CMK (cell line): ENCODE results near the gene ZNF710.

Source experiments
- DNase-seq: peaks from one replicate; pipeline ENCODE4 v3.0.0-alpha.2; 2010; ENCODE audit warnings: low read depth

ZNF710 gene

DNA sequence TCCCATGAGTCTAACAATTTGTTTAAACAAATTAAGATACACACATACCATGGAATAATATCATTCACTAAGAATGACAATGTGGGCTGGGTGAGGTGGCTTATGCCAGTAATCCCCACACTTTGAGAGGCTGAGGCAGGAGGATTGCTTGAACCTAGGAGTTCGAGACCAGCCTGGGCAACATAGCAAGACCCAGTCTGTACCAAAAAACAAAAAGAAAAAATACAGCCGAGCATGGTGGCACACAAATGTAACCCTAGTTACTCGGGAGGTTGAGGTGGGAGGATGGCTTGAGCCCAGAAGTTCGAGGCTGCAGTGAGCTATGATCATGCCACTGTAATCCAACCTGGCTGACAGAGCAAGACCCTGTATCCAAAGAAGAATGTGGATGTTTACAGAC, 4.0 kb upstream of the ZNF710 start:
- no peak for DNase-seq

DNA sequence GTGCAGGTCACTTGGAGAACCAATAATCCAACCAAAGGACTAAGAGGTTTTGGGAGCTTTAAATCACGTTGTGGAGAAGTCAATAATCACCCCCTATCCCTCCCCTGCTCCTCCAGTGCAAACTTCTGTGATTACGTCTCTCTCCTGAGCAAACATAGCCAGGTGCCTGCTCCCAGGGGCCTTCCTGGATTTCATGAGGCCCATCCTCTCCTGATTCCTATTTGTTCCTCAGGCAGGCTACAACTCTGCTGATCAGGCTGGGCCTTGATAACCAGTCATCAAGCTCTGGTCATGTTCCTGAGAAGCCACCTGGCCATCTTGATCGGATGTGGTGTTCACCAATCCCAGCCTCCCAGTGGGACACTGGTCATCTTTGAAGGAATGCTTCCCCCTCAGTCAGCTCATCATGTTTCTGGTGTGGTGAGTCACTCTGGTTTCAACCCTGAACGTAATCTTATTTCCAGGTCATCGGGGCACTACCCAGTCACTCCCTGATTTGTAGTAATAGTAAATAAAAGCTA, 2.9 kb upstream of the ZNF710 start:
- no peak for DNase-seq

DNA sequence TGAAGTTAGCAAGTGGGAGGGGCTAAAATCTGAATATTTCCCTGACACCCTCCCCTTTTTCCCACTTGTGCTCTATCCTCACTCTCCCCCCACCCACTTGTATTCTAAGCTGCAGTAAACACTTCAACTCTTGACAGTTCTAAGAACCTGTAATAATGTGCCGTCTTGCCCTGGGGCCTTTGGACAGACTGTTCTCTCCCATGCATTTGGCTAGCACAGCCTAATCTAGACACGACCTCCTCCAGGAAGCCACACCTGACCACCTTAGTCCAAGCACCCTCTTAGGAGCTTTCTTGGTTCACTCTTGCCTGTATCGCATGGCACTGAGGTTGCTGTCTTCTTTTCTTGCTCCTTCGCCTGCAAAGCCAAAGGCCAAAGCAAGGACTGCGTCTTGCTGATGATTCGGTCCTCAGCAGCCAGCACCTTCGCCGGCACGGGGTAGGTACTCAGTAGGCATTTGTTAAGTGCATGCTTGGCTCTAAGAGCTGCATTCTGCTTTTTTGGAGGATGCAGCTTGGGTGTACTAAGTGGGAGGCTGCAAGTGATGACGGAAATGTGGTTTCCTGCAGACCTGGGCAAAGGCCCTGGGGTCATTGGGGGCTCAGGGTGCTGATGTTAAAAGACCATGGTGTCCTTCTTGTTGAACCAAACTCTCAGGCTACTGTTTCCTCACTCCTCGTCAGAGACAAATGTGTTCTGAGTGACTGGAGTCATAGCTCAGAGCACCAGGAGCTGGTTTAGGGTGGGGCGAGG, 2.0 kb upstream of the ZNF710 start:
- no peak for DNase-seq

DNA sequence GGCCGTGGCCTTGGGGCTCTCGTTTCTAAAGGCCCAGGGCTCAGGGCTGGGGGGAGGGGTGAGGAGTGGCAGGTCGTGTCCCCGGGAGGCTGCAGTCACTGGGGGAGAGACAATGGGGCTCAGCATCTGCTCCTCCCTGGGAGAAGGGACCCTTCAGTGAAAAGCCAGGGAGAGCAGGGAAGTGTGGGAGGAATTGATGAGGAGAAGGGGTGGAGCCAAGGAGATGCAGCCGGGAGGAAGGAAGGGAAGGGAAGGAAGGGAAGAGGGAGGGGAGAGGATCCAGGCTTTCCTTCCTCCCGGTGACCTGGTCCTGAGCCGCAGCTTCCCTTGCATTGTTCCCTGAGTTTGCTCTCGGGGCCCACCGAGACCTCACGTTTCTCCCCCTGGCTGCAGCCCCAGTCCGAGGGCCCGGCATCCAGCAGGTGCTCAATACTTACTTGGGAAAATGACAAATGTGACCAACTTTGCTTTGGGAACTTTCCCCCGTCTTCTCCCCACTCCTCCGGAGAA, 1.4 kb upstream of the ZNF710 start:
- DNase-seq = no peak

DNA sequence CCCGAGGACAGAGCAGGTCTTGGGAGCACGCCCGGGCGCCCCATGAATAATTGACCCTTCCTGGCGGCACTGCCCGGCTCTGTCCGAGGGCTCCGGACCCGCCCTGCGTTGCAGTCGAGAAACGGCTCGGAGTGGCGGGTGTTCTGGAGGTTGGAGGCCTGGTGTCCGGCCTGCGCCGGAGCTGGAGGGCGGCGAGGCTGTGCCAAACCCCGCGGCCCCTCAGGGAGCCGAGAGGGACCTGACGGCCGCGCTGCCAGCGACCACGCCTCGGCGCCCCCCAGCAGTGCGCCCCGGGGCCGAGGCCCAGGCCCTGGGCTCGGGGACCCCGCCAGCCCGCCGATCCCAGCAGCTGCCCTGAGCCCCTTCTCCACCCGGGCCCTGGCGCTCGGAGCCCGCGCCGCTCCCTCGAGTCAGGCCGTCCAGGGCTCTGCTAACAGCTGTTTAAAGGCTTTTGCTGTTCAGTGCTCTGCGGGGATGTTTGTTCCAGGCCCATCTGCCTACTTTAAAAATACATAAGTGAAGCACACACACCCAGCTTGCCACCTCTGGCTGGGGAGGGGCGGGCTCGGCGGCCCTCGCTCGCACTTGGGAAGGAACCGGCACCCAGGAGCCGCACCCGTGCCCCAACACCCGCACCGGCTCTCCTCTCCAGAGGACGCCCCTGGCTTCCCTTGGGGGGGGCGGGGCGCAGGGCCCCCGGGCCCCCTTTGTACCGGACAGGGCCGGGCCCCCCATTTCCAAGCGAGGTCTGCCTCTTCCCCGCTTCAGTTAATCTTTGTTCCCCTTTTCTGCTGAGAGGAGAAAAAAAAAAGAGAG, 730 bp upstream of the ZNF710 start:
- DNase-seq = no peak

DNA sequence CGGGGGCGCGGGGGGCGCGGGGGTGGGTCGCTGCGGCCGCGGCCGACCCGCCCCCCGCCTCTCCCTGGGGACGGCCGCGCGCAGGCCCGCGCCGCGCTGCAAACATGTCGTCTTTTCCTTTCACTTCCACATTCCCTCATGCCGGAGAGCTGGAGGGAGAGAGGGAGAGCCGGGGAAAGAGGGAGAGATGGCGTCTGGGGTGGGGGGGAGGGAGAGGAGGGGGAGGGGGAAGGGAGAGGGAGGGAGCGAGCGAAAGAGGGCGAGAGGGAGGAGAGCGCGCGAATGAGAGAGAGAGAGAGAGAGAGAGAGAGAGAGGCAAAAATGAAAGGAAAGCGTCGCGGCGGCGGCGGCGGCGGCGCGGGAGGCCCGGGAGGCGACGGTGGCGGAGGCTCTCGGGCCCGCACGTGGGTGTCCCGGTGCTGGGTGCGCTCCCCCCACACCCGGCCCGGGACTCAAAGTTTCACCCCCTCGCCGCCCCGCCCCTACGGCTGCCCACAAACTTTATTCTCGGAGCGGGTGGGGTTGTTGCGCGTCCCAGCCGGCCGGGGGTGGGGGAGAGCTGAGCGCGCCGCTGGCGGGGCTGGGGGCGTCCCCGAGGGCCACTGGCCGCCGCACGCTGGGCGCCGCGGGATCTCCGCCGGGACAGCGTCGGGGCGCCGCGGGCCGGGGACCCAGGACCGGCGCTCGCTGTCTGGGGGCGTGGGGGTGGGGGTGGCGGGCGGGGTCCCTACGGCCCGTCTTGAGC, 731 bp downstream of the ZNF710 start:
- no peak for DNase-seq

DNA sequence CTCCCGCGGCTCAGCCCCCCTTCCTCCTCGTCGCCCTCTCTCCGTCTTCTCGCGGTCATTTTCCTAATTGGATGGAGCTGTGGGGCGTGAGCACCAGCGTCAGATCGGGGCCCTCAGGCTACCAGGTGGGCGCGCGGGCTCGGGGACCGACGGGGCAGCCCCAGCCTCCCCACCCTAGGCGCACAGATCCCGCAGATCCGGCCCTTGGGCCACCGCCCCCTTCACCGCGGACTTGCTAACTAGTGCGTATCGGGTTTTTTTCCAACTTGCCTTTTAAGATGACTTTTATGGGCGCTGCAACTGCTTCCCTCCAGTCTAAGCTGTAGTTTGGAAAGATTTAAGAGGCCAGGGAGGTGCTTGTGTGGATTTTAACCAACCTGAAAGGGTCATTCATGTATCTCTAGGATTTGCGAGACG, 1.3 kb downstream of the ZNF710 start:
- DNase-seq = no peak

DNA sequence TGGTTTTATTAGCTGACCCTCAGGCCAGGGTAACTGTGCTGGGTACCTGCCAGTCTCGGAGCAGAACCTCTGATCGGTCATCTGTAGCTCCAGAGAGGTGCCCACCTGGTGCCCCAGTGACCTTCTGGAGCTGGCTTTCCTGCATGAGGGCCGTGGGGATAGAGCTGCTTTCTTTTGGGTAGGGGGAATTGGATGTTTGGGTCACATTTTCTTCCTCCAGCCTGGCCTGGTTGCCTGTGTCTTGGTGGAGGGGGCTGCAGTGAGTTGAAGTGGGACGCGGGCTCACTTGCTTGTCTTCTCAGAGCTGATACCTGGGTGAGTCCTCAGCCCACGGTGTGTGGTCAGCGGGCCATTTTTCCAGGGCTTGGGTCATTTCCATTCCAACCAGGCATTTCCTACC, 2.6 kb downstream of the ZNF710 start:
- no peak for DNase-seq

DNA sequence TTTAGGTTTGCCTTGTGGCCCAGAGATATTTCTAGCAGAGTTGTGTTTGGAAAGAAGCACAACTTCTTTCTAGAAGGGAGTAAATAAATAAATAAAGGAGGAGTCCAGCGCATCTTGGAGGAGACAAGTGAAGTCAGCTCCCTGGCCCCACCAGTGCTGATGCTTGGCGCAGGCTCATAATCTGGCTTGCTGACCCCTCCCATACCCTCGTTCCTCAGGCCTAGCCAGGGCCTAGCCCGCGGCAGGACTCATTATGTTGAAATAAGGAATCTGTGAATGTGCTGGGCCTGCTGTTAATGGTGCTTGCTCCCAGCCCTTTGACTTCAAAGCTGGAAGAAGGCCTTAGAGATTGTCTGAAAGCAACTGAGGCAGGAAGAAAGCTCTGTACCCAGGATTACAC, 3.1 kb downstream of the ZNF710 start:
- no peak for DNase-seq

DNA sequence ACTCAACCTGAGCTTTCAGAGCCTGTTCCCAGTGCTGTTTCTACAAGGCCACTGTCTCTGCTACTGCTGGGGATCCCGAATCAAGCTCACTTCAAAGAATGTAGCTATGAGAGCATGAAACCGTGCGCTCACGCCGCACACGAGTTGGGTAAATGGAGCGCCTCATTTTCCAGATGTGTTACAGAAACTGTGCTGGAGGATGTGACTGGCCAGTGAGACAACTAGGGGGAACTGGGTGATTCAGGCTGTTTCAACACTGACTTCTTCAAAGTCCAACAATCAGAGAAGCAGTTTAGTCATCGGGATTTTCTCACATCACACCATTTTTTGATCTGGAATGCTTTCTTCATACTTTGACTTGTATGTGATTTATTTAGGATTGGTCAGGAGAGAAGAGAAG, 3.5 kb downstream of the ZNF710 start:
- DNase-seq = no peak

DNA sequence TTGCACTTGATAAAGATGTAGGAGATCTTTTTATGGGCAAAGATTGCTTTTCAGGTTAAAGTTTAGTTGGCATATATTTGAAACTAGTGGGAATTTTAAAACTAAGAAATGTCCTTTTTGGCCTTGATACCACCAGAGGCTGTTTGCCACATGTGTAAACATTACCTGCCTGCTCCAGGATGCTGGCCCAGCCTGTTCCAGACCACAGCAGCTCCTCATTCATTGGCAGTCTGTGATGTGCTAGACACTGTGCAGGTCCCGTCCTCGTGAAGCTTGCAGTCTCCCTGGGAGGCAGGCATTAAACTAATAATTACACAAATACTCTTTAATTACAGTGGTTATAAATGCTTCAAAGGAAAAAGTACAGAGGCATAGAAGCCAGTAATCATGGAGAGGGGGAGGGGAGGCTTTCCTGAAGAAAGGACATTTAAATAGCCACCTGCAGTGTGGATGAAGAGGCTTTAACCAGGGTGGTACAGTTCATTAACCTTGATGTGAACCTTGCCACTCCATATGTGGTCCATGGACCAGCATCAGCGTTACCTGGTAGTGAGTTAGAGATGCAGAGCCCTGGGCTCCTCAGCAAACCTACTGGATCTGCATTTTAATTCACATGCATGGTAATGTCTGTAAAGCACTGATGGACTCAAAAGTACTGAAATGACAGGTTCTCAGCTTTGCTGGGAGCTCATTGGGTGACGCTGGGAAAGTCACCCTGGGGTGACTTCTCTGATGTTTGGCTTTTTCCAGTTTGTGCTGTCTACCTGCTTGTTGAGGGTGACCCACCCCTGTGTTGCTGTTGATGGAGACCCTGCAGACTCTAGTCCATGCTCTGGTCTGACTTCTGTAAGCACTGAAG, 5.3 kb downstream of the ZNF710 start:
- no peak for DNase-seq

DNA sequence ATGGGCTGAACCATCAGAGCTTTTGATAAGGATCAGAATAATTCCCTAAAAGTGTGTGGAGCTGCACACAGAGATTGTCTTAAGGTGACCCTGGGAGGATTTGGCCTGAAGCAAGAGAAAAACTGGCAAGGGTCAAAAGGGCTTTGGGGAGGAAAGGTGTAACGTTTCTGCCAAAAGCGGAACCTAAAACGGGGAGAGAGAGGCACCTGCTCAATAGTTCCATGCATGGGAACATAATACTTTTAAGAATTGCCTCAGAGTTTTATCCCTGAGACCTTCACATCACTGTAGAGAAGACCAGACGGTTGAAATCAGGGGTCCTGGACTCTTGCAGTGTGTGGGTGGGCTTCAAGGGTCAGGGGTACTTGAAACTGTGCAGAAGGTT, 5.9 kb downstream of the ZNF710 start:
- DNase-seq = no peak

DNA sequence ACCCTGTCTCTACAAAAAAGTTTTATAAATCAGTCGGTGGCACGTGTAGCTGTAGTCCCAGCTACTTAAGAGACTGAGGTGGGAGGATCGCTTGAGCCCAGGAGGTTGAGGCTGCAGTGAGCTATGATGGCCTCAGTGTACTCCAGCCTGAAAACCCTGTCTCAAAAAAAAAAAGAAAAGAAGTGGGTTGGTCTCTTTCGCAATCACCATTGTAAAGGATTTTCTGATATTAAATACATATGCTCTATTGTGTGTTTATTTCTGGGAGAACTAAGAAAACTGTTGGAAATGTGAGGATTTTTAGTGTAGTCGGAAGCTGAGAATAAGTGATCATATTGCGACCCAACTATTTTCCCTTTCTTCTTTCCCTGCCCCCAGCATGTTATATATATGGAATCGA, 7.5 kb downstream of the ZNF710 start:
- no peak for DNase-seq

DNA sequence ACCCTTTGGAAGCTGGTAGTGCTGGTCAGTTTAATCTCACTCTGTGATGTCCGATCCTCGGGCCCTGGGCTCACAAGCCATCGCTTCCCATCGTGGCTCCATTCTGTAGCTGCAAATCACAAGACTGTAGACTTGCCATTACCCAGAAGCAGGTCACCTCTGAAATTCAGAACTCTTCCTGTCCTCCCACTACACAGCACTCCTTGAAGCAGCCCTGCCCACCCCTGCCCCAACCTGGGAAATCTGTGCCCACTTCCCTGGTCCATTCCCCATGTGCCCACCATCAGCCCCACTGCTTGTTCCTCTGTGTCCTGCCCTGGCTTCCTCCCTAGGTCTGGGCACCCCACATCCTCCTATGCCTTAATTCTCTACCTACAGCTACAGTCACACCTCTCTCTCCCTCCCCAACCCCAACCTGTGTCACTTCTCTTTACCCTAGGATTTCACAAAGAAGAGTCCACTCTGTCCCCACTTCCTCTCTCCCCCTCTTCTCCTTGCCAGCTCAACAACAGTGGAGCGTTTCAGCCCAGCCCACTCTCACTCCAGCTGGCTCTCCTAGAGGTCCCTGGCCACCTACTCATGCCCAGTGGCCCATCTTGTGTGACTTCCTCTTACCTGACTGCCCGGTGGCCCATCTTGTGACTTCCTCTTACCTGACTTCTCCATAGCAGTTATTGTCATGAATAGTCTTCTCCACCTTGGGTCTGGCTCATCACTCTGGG, 8.3 kb downstream of the ZNF710 start:
- DNase-seq = no peak

DNA sequence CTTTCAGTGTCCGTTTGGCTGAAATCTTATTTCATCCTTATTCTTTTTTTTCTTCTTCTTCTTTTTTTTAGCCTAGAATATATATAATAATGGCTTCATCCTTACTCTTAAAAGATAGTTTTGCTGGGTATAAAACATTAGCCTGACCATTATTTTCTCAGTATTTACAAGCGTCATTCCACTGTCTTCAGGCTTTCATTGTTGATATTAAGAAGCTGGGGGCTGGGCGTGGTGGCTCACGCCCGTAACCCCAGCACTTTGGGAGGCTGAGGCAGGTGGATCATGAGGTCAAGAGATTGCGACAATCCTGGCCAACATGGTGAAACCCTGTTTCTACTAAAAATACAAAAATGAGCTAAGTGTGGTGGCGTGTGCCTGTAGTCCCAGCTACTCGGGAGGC, 10.6 kb downstream of the ZNF710 start:
- DNase-seq = no peak

DNA sequence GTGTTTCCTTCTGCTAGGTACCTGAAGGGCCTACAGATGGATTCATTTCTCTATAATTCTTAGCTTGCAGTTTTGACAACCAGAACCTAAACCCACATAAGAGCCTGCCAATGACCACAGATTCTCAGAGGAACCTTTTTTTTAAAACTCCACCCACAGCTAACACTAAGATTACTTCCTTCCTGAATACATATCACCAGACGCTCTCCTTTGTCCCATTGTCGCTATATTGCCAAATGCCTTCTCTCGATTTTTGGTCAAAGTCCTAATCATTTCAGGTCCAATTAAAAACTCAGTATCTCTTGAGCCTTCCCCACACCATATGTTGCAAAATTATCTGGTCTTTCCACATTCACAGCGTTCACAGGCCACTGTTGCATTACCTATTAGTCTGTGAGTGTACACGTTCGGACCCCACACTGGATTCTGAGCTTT, 12.4 kb downstream of the ZNF710 start:
- DNase-seq = no peak

DNA sequence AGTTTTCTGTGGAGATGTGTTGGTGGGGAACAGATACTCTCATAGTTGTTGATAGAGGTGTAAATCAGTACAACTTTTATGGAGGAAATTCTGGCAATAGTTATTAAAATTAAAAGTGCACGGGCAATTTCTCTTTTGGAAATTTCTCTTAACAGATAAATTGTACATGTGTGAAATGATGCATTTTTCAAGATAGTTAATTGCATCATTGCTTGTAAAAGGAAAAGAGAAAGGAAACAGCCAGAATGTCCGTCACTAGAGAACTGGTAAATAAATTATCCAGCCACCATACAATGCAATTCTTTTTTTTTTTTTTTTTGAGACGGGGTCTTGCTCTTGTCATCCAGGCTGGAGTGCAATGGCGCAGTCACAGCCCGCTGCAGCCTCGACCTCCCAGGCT, 14.2 kb downstream of the ZNF710 start:
- no peak for DNase-seq

DNA sequence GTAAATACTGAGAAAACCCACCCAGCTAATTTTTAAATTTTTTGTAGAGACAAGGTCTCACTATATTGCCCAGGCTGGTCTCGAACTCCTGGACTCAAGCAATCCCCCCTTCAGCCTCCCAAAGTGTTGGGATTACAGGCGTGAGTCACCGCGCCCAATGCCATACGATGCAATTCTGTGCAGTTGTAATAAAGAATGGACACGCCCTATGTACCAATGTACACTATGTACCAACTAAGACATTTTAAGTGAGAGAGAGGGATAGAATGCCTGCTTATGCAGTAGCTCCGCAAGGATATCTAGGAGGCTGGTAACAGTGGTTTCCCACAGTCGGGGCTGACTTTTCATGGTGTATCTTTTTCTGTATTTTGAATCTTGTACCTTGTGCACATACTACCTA, 14.6 kb downstream of the ZNF710 start:
- no peak for DNase-seq

DNA sequence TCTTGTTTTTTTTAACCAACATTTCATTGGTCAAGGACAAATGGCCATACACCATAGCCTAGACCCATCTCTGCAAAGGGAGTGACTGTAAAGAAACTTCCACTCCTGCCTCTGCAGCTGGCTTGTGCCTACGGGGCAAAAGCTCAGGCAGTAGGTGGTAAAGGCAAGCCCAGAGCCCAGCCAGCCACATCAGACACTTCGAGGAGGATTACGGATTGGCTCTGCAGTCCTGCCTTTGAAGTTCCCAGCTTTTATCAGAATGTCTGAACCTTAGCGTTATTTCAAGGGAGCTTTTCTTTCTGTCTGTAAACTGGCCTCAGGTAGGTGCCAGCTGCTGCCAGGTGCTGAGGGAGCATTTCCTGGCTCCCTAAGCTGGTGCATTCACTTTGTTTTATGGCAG, 15.6 kb downstream of the ZNF710 start:
- DNase-seq = no peak

DNA sequence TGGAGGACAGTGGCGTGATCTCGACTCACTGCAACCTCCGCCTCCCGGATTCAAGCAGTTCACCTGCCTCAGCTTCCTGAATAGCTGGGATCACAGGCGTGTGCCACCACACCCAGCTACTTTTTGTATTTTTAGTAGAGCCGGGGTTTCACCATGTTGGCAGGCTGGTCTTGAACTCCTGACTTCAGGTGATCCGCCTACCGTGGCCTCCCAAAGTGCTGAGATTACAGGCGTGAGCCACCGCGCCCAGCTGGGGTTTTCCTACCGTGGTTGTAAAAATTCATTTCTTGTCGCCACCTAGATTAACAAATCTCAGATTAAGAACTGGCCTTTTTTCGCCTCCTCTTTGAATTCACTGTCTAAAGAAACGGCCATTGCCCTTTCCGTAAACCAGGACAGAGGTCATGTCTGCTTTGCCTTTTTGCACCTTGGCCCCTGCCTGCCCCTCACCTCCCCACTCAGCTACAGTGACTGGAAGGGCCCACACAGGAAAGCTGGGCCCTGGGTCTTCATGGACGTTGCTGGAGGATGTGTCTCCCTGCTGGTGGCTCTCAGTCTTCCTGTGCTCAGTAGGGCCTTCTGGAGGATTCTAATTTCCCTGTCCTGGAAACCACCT, 17.2 kb downstream of the ZNF710 start:
- no peak for DNase-seq
